Osteocyte (in vitro differentiated cells): ENCODE data around the gene CSAD. TPM values are rescaled to one million over a fixed set of nuclear protein-coding genes. Genes with fewer than 3 reads are reported as not detected.

Experiments used
- DNase-seq: peaks from one replicate; pipeline ENCODE4 v3.0.0; 2021; ENCODE audit warnings: mixed read lengths; ENCODE audit not compliant: unreplicated experiment; ENCODE audit errors: extremely low spot score
- H3K27ac Mint-ChIP-seq: one replicate; pipeline ENCODE4 v1.8.0; 2021; ENCODE audit warnings: mild to moderate bottlenecking, mixed read lengths; ENCODE audit not compliant: unreplicated experiment
- H3K27me3 Mint-ChIP-seq: one replicate; pipeline ENCODE4 v1.8.0; 2021; ENCODE audit warnings: mixed read lengths; ENCODE audit not compliant: unreplicated experiment
- H3K36me3 Mint-ChIP-seq: one replicate; pipeline ENCODE4 v1.8.0; 2021; ENCODE audit warnings: mixed read lengths; ENCODE audit not compliant: unreplicated experiment
- H3K4me1 Mint-ChIP-seq: one replicate; pipeline ENCODE4 v1.8.0; 2021; ENCODE audit warnings: mixed read lengths; ENCODE audit not compliant: unreplicated experiment
- H3K4me3 Mint-ChIP-seq: one replicate; pipeline ENCODE4 v1.8.0; 2021; ENCODE audit warnings: mild to moderate bottlenecking, moderate library complexity, mixed read lengths; ENCODE audit not compliant: unreplicated experiment
- H3K9me3 Mint-ChIP-seq: one replicate; pipeline ENCODE4 v1.8.0; 2021; ENCODE audit warnings: mixed read lengths; ENCODE audit not compliant: unreplicated experiment
- total RNA-seq: library from RNA; stranded (reverse); gene quantifications from 2 replicates; pipeline ENCODE4 v1.2.1, GENCODE V29; 2021
- TF ChIP-seq, protein P1 (sequence below): fragments of 200-600 bp; sonication (generic); IDR thresholded peaks from 2 replicates; pipeline ENCODE4 v1.5.0; 2021; ENCODE audit warnings: antibody characterized with exemption, mild to moderate bottlenecking, moderate library complexity

CSAD gene
- total RNA-seq, 1 donor from 2014 or later = 47.0 TPM

GRCh38 chr12:53223389-53224060 lies 42.8 kb upstream of the CSAD start:
- H3K4me3 Mint-ChIP-seq = peak overlapping the region; percentile 29
- H3K9me3 Mint-ChIP-seq = no peaks in the 10 kb centered on the region
- peaks cover 67% of the 10 kb centered on the region for H3K4me1 Mint-ChIP-seq
- H3K27me3 Mint-ChIP-seq = no peaks in the 10 kb centered on the region
- H3K36me3 Mint-ChIP-seq = peaks cover 4% of the 10 kb centered on the region
- no peak for DNase-seq
- TF ChIP-seq, protein P1, sequence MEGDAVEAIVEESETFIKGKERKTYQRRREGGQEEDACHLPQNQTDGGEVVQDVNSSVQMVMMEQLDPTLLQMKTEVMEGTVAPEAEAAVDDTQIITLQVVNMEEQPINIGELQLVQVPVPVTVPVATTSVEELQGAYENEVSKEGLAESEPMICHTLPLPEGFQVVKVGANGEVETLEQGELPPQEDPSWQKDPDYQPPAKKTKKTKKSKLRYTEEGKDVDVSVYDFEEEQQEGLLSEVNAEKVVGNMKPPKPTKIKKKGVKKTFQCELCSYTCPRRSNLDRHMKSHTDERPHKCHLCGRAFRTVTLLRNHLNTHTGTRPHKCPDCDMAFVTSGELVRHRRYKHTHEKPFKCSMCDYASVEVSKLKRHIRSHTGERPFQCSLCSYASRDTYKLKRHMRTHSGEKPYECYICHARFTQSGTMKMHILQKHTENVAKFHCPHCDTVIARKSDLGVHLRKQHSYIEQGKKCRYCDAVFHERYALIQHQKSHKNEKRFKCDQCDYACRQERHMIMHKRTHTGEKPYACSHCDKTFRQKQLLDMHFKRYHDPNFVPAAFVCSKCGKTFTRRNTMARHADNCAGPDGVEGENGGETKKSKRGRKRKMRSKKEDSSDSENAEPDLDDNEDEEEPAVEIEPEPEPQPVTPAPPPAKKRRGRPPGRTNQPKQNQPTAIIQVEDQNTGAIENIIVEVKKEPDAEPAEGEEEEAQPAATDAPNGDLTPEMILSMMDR = no peak
- peak overlapping the region; percentile 94 for H3K27ac Mint-ChIP-seq

DNA sequence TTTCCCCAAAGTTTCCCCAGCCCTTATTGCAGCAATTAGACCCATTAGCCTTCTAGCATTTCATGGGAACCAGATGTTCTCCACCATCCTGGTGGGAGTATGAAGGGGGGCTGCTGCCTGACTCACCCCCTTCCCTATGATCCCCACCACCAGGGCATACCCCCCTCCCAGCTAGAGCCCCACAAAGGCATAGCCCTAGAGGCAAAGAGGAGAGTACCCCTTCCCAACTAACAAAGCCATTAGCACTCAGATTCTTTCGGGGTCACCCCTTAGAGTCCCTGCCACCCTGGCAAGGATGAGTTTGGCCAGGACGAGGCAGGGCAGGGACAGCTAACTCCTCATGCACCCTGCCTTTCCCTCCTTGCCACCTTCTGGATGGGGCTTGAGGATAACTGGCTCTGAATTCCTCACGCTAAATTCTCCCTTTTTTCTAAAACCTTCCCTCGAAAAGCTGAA lies 42.1 kb upstream of the CSAD start:
- TF ChIP-seq, protein P1 = no peak
- DNase-seq = no peak
- Mint-ChIP-seq H3K27ac (peak overlapping the region; percentile 94), H3K4me1 (peaks cover 70% of the 10 kb centered on the region), H3K27me3 (no peaks in the 10 kb centered on the region), H3K36me3 (peaks cover 4% of the 10 kb centered on the region), H3K4me3 (peak overlapping the region; percentile 22), H3K9me3 (no peaks in the 10 kb centered on the region)

- TF ChIP-seq, protein P1 = no peak
- peak overlapping the region; percentile 73 for H3K4me3 Mint-ChIP-seq
- peaks cover 76% of the 10 kb centered on the region for H3K4me1 Mint-ChIP-seq
- H3K27me3 Mint-ChIP-seq = no peaks in the 10 kb centered on the region
- H3K9me3 Mint-ChIP-seq = no peaks in the 10 kb centered on the region
- DNase-seq = no peak
- H3K27ac Mint-ChIP-seq = peak overlapping the region; percentile 94
- peaks cover 4% of the 10 kb centered on the region for H3K36me3 Mint-ChIP-seq
Measured at GRCh38 chr12:53222170-53222721, 41.5 kb upstream of the CSAD start.

DNA sequence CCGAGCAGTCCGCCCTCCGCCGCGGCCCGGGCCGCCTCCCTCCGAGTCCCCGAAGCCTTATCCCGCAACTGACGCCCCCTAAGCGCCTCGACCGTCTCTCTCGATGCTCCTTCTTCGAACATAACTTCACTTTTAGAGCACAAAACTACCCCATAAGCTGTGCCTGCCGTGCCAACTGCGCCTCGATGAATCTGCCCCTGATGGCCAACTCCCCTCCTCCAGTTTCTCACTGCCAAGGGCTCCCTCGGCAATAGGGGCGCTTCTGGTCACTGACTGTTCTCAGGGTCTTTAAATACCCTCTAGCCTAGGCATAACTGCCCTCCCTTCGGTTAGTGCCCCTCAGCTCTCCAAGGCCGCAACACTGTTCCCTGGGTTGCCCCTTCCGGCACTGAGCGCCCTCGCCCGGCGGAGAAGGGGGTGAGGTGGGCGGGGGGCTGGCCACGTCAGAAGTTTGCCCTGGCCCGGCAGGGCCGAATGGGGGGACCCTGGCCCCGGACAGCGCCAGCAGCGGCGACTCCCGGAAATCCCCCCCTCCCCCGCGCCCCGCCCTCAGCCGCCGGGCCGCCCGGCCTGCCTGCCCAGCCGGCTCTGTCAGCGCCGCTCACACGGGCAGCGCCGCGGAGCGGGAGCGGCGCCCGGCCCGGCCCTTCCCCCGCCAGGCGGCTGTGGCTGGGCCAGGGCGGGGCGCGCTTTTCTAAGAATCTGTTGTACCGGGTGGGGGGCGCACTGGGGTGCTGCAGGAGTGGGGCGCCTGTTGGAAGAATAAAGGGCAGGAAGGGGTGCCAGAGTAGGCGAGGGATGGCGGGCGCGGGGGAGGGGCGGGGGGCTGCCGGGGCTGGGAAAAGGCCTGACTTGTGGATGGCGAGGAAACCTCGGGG lies 40.7 kb upstream of the CSAD start:
- Mint-ChIP-seq H3K4me1 (peaks cover 77% of the 10 kb centered on the region), H3K4me3 (peak overlapping the region; percentile 80), H3K9me3 (no peaks in the 10 kb centered on the region), H3K27me3 (no peaks in the 10 kb centered on the region), H3K27ac (peak overlapping the region; percentile 98), H3K36me3 (no peaks in the 10 kb centered on the region)
- TF ChIP-seq, protein P1 = peak; percentile 36
- DNase-seq = peak; percentile 90
